AG08395 (cell line): ENCODE data around the gene SLC35F1.

Experiments
- DNase-seq: peaks from one replicate; pipeline ENCODE4 v3.0.0; 2012; ENCODE audit warnings: mixed read lengths, low spot score

Gene SLC35F1

DNA sequence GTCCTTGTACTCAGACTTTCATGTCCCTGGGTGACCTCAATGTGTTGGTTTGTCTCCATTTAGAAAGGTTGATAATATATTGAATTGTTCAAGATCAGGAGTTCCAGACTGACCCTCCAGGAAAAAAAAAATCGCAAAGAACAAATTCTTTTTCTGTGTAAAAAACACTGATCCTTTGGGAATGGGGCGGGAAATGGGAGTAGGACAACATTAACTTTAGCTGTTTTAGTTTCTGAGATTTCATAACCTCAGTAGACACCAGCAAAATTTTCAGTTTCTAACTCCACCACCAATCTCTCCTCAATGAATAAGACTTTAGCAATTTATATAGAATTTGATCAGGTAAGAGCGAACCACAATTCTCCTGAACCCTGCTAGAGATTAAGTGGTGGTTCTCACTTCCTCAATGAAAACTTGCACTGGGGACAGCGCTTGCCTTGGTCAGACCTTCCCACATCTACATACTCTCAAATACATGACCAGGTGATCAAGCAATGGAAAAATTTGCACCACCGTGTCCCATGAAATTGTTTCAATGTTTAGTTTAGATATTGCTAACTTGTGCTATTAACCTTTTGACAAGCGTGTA, 409.8 kb downstream of the SLC35F1 start:
- DNase-seq, result no peak

DNA sequence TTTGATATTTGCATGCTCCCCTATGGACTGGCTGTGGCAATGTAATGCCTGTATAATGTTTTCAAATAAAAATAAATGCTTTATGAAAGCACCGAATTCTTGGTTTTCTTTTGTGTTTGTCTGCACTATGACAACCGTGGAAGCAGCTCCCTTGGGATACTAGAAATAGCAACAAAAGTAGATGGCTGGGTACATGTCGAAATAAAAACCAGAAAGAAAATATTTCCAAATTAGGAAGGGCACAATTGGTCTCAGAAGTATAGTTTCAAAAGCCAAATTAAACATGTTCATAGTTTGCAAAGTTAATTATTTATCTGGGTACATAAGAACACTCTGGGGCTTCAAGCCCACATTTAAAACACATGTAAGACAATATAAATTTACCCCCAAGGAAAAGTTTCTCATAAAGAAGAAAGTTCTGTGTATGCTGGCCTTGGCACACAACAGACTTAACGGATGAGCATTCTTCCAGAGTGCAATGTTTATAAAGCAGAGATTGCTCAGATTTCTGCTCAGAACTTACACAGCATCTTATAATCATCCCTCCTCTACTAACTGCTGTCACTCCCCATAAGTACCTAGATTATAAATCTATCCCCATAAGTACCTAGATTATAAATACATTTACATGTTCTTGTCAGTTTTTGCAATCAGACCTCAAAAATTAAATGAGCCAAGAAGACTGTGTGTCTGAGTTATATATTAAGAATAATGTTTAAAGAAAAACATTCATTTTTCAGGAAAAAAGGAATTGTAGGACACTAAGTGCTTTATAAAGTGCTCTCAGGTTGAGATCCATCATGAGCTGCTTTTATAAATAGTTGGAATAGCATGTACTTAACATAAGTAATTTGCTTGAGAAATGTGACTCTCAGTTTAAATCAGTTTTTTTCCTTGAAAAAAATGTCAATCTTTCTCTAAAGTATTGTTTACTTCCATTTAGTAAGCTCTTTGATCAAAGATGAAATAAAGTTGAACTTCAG, 410.8 kb downstream of the SLC35F1 start:
- peak; percentile 32 for DNase-seq

DNA sequence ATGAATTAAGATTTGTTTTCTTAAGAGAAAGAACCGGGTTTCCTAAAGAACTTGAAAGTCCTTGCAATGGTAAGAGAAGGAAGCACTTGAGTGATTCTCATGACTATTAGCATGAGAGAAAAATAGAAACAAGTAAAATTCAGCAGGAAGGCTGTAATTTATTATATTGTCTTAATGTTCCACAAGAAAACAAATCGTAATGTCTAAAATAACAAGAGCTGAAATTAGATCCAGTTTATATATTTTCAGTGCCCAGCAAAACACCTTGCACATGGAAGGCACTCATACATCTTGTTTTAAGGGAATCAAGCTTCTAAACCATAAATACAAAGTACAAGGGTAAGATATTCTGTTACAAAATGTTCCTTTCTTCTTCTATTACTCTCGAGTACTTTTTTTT, 411.6 kb downstream of the SLC35F1 start:
- DNase-seq, result no peak

DNA sequence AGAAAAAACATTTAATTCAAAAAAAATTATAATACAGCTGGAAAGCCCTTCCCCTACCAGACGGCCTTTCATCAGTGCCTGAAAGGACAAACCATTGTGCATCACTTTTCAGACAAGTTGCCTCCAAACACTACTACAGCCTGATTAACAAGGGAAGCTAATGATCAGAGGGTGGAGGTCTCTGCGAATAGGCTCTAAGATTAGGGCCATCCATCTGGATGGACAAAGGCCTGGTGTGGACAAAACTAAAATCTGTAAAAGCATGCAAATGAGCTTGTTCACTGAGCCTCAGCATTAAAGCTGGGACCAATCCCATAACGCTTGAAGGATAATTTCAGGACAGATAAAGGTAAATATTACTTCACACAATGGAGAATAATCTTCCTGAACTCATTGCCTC, 412.4 kb downstream of the SLC35F1 start:
- DNase-seq, result no peak

DNA sequence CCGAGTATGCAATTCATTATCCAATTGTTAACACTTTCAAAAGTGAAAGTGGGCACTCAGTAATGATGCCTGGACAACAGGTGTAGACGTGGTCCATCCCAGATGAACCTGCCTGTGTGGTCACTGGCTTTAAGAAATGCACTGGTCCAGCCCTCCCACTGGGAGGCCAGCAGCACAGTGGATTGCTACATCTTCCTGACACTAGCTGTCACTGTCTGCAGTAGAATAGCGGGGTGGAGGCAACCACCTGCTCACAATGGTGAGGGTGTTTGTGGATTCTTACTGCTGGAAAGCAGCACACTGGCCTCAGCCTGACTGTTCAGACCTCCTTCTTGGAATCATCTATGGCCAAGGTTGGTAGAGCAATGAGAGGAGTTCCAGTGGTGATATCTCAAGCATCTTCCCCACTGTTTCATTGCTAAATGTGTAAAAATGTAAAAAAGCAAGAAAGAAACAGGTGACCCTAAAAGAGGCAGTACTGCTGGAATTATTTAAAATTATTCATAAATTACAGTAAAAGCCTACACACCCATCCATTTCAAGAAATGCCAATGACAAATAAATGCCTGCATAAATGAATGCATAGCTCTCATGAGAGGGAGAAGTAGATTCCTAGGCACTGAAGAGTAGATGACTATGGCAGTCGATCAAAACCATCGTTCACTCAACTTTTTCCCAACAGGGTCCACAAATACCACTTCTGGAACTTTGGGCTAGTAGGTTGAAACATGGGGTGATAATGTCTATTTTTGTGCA, 413.0 kb downstream of the SLC35F1 start:
- DNase-seq, result no peak

DNA sequence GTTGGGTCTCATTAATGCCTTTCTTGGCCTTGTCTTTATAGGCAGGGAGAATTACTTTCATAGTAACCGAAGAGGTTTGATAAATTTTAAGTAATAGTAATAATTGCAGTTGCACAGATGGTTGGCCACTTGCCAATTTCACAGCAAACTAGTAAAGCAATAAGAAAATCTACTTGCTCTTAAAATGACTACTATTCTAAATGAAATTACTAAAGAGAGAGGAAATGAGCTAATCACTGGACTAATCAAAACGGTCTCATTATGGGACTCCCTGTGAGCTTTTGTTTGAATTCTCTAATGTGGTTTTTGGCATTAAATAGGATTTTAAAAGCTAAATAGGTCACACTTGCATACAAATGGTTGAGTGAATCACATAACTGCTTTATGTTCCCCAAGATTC, 413.6 kb downstream of the SLC35F1 start:
- no peak for DNase-seq

DNA sequence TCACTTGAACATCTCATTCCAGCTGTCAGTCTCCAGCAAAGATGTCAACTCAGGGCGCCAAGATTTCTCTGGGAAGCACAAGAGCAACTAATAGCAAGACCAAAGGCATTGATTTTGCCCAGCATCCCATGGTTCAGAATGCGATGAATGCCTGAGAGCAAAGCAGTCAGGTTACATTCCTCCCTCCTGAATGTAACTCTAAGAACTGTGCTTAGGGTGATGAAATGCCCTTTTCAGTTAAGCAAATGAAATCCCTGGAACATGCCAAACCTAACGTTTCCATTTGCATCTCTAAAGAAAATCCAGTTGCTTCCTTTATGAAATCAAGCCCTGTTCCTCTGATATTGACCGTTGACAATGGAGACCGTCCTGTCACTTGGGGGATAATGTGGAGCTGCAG, 417.1 kb downstream of the SLC35F1 start:
- no peak for DNase-seq

DNA sequence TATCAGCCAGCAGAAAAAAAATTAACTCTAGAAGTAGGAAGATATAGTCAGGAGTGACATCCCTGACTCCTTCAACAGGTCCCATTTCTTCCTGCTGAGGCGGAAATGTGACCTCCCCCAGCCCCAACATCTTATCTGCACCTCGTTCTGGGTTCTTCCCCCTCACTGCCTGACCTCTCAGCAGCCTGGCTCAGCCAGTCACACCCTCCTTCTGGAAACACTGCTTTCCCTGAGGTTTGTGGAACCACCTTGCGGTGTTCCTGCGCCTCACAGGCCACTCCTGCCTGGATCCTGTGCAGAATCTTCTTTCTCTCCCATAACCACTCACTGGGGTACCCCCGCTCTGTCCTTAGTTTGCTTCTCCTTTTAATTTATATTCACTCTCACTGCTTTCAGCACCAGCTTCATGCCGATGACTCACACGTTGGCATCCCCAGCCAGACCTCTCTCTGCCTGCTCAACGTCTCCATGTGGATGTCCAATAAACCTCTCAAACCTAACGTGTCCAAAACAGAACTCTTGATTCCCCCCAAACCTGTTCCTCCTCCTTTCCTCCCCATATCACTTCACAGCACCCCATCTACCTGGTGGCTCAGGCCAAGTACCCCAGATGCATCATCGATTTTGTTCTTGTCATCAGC, 418.3 kb downstream of the SLC35F1 start:
- DNase-seq, result peak; percentile 38

DNA sequence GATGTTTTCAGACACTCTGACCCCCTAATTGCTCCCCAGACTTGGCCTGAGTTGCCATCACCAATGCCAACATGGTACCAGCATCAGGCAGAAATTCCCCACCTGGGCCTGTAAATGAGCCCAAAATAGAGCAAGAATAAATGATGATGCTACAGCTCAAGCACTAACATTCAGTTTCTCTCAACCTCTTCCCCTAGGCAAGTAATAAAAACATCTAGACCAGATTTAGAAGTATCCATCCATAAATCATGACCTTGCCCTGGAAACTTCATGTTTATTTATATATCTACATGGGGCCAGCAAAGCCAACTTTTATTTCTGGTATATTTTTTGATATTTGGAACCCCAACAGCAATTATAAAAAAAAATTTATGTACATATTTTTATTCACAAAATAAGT, 419.6 kb downstream of the SLC35F1 start:
- DNase-seq, result no peak

DNA sequence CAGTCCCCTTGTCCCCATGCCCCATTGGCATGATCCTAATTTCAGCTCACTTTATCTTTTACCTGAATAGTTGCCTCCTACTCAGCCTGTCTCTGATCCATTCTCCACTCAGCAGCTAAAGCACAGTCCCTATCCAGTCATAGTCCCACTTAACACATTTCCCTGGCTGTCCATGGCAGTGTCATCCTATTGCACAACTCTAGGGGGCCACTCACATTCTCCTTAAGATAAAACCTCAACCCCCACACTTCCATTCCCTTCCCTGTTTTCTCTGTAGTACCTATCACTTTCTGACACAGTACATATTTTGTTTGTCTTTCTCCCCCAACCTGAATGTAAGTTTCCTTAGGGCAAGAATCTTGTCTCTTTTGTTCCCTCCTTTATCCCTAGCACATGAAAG, 420.2 kb downstream of the SLC35F1 start:
- DNase-seq, result no peak

DNA sequence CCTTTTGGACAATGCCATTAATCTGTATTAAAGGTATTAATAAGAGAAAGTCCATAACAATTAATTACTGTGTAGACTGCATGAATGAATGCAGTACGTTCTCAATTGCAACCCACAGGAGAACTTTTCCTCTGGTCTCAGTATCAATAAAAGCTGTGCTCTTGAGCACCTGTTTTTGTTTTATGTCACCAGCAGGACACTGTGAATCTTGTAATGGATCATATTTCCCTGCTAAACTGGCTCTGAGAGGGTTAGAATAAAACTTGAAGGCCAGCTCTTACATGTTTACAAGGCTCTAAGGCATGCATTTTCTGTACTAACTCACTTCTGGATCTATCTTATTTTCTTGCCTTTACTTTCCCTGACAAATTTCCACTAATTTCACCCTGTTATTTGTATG, 426.7 kb downstream of the SLC35F1 start:
- DNase-seq, result no peak

DNA sequence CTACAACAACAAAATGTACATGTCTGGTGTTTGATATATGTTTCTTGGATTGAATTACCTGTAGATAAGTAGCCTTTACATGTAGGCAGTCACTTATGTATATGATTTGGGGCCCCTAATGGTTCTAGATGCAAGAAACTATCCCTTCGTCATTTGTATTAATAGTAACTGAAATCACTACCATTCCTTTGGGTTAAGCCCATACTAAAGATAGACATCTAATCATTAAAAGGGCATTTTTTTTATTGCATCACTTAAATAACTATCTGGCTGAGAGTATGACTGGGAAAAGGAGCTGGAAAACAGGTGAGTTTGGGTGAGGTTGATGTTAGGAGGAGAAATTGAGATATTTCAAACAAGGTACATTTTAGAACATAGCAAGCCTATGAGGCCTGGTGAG, 427.6 kb downstream of the SLC35F1 start:
- no peak for DNase-seq

DNA sequence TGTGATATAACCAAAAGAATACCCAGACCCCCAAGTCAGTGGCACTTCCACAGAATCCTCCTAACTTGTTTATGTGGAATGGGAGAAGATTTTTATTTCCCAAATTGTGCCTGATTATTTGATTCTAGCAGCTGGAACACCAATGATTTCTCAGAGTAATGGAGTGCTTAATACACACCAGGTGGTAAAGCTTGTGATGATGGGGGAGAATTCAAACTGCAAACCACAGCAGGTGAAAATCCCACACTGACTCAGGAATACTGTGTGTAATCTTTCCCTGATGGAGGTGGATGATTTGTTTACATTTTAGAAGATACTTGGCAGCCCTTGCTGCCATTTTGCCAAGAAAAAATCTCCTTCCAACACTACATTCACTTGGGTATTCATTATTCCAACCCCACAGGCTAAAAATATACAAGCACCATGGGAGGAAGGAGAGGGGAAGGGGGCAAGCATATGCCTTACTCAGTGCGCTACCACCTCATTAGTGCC, 428.3 kb downstream of the SLC35F1 start:
- no peak for DNase-seq

DNA sequence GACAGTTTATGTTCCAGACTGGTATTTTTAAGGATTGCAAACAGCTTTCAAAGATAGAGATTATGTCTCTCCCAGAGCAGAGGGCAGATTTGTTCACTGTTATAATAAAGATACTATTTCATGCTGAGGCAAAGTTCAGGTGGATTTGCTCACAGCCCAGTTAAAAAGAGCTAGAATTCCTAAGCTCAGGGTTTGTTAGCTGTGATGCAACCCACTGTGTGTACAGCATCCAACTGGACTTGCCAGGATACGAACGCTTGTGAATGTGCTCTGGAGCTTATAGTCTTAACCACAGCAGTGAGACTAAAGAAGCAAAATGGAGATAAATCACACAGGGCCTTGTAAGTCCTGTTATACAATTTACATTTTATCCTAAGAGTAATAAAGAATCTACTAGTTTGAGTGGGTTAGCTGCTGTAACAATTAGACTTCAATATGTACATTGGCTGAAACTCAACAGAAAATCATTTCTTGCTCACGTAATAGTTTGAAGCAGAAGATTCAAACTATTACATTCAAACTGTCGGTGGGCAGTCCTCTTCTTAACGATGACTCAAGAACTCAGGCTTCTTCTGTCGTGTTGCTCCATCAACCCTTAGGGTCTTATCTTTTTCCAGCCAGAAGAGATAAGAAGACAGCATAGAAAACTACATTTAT, 437.1 kb downstream of the SLC35F1 start:
- DNase-seq, result no peak

DNA sequence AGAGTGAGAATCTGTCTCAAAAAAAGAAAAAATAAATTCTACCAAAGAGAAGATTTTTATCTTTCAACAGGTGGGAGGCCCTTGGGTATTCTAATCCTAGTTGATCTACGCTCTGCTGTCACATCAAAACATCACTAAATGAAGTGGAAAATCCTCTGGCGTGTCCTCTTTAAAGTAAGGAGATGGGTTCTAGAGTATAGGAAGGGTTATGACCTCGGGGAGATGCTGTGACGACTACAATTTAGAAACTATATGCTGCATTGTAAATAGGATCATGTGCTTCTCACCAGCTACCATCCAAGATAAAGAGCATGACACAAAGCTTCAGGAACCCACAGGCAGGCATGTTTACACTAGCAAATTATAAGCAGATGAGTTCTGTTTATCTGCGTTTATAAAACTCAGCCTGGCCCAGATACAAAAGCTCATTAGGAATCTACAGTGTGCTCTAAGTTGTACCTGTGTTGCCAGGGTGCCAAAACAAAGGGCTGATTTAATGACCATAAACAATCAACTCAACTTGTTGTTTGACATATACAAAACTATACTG, 443.9 kb downstream of the SLC35F1 start:
- no peak for DNase-seq

DNA sequence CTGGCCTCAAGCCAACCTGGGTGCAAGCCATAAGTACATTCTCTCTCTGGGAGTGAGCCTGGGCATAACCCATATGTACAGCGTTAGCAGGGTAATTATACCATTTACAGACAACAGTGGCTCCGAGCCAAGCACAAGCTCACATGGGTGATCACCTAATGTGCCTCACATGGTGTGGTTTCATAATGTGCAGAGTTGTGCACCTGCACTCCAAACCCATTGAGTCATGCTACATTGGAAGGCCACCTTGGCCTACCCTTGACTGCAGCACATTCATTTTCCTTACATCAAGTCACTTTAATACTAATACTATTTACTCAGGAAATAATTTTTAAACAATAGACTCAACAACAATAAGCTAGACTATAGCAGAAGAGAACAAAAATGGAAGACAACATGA, 446.5 kb downstream of the SLC35F1 start:
- no peak for DNase-seq

DNA sequence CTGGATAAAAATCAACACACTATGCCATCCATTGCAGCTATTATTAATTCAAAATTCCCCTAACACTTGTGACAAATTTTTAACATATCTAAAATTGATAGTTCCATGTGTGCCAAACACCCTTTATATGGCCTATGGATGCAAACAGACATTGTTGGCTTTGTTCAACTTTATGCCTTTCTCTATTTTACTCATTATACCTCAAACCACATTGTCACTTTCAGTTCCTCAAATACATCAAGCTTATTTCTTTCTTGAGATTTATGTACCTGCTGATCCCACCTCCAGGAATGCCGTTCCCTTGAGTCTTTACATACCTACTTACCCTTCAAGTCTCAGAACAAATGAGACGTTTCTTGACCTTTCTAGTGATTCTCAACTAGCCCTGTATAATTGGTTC, 447.6 kb downstream of the SLC35F1 start:
- no peak for DNase-seq

DNA sequence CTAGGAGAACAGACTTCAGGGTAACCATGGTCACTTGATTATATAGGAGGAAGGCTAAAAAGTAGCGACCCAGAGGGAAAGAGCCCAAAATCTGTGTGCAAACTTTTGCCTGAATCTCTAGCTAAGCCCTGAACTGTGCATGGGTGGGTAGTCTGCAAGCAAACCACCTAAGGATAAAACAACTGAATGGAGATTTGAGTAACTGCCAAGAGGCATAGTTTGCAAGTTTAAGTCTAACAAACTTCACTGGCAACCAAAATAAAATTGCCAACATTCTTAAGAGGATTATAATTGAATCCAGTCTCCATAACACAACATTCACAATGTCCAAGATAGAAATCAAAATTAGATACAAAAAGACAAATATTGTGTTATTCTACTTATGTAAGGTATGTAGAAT, 449.0 kb downstream of the SLC35F1 start:
- DNase-seq, result no peak

DNA sequence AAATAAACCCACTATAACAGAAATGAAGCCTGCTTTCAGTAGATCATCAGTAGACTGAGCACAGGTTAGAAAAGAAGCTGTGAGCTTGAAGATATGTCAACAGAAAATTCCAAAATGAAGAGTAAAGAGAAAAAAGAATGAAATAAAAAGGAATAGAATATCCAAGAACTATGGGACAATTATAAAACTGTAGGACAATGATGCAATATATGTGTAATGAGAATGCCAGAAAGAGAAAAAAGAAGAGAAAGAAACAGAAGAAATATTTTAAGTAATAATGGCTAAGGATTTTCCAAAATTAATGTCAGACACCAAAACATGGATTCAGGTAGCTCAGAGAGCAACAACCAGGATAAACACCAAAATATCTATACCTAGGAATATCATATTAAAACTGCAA, 449.6 kb downstream of the SLC35F1 start:
- no peak for DNase-seq
